HepG2 (cell line): ENCODE results near the gene RMI2. TPM values are rescaled to one million over a fixed set of nuclear protein-coding genes. Genes with fewer than 3 reads are reported as not detected.

Experiments
- ADNP ChIP-seq: sonication (generic); formaldehyde crosslinking; IDR thresholded peaks from 2 replicates; pipeline ENCODE4 v1.4.0; 2020; ENCODE audit warnings: missing genetic modification reagents
- DNMT1 ChIP-seq: sonication (generic); formaldehyde crosslinking; IDR thresholded peaks from 2 replicates; pipeline ENCODE4 v1.5.1; 2020; ENCODE audit warnings: mild to moderate bottlenecking, missing genetic modification reagents
- FOSL2 ChIP-seq: sonication (generic); formaldehyde crosslinking; IDR thresholded peaks from 2 replicates; pipeline ENCODE4 v1.4.0; 2020; ENCODE audit warnings: missing genetic modification reagents
- HDAC6 ChIP-seq: fragments of 200-600 bp; sonication (generic); IDR thresholded peaks from 2 replicates; pipeline ENCODE4 v1.7.0; 2017; ENCODE audit warnings: mild to moderate bottlenecking, antibody characterized with exemption, low read length, low read depth
- HNRNPL ChIP-seq: fragments of 200-400 bp; formaldehyde crosslinking; IDR thresholded peaks from 2 replicates; pipeline ENCODE4 v1.6.1; 2017; ENCODE audit warnings: mild to moderate bottlenecking, low read depth, low read length
- HNRNPUL1 ChIP-seq: fragments of 200-400 bp; formaldehyde crosslinking; IDR thresholded peaks from 2 replicates; pipeline ENCODE4 v1.6.1; 2017; ENCODE audit warnings: low read depth, mild to moderate bottlenecking, low read length, moderate library complexity
- JUN ChIP-seq: sonication (generic); formaldehyde crosslinking; IDR thresholded peaks from 2 replicates; pipeline ENCODE4 v1.4.0; 2020; ENCODE audit warnings: mild to moderate bottlenecking, missing genetic modification reagents
- KAT8 ChIP-seq: IDR thresholded peaks from 2 replicates; pipeline ENCODE4 v1.6.1; 2016; ENCODE audit warnings: missing genetic modification reagents, missing compliant biosample characterization
- MTA1 ChIP-seq: sonication (generic); formaldehyde crosslinking; IDR thresholded peaks from 2 replicates; pipeline ENCODE4 v1.4.0; 2020; ENCODE audit warnings: missing genetic modification reagents, mild to moderate bottlenecking, borderline replicate concordance
- MXD4 ChIP-seq: IDR thresholded peaks from 2 replicates; pipeline ENCODE4 v1.6.1; 2016; ENCODE audit warnings: mild to moderate bottlenecking, missing biosample characterization, missing genetic modification reagents
- NR2F2 ChIP-seq: IDR thresholded peaks from 2 replicates; pipeline ENCODE4 v1.6.1; 2012; ENCODE audit warnings: low read depth, inconsistent platforms, borderline replicate concordance
- SKIL ChIP-seq: sonication (generic); formaldehyde crosslinking; IDR thresholded peaks from 2 replicates; pipeline ENCODE4 v1.8.0; 2022; ENCODE audit warnings: missing genetic modification reagents, mild to moderate bottlenecking, moderate library complexity, borderline replicate concordance
- TBX3 ChIP-seq: fragments of 450-650 bp; IDR thresholded peaks from 2 replicates; pipeline ENCODE4 v1.6.1; 2017; ENCODE audit warnings: antibody characterized with exemption, mild to moderate bottlenecking, inconsistent platforms, borderline replicate concordance
- TFAP4 ChIP-seq: sonication (generic); IDR thresholded peaks from 2 replicates; pipeline ENCODE4 v1.6.1; 2016; ENCODE audit warnings: low read depth, borderline replicate concordance
- TFE3 ChIP-seq: IDR thresholded peaks from 2 replicates; pipeline ENCODE4 v1.6.1; 2016
- TGIF2 ChIP-seq: IDR thresholded peaks from 2 replicates; pipeline ENCODE4 v1.6.1; 2016; ENCODE audit warnings: control low read depth, missing compliant biosample characterization
- ZFAT ChIP-seq: sonication (generic); formaldehyde crosslinking; conservative IDR thresholded peaks from 2 replicates; pipeline ENCODE4 v1.8.1; 2023; ENCODE audit warnings: missing genetic modification reagents, inconsistent platforms
- ZFP82 ChIP-seq: sonication (generic); formaldehyde crosslinking; IDR thresholded peaks from 2 replicates; pipeline ENCODE4 v1.5.1; 2020; ENCODE audit warnings: mild to moderate bottlenecking, missing genetic modification reagents, borderline replicate concordance
- ZNF160 ChIP-seq: sonication (generic); formaldehyde crosslinking; IDR thresholded peaks from 2 replicates; pipeline ENCODE4 v1.8.0; 2022; ENCODE audit warnings: mild to moderate bottlenecking, inconsistent platforms, missing genetic modification reagents
- ZNF205 ChIP-seq: IDR thresholded peaks from 2 replicates; pipeline ENCODE4 v1.6.1; 2018; ENCODE audit warnings: missing biosample characterization, missing genetic modification reagents
- ZNF335 ChIP-seq: sonication (generic); formaldehyde crosslinking; IDR thresholded peaks from 2 replicates; pipeline ENCODE4 v1.4.0; 2020; ENCODE audit warnings: missing genetic modification reagents
- ZNF644 ChIP-seq: IDR thresholded peaks from 2 replicates; pipeline ENCODE4 v1.6.1; 2016; ENCODE audit warnings: low read depth
- ZNF670 ChIP-seq: sonication (generic); formaldehyde crosslinking; IDR thresholded peaks from 2 replicates; pipeline ENCODE4 v1.8.0; 2022; ENCODE audit warnings: mild to moderate bottlenecking, missing genetic modification reagents, borderline replicate concordance
- ZNF7 ChIP-seq: IDR thresholded peaks from 2 replicates; pipeline ENCODE4 v1.6.1; 2016; ENCODE audit warnings: missing biosample characterization, missing genetic modification reagents
- ZNF709 ChIP-seq: sonication (generic); formaldehyde crosslinking; IDR thresholded peaks from 2 replicates; pipeline ENCODE4 v1.5.0; 2020; ENCODE audit warnings: mild to moderate bottlenecking, missing genetic modification reagents
- ZNF713 ChIP-seq: sonication (generic); formaldehyde crosslinking; IDR thresholded peaks from 2 replicates; pipeline ENCODE4 v1.4.0; 2020; ENCODE audit warnings: mild to moderate bottlenecking, missing genetic modification reagents
- ZNF724P ChIP-seq: sonication (generic); formaldehyde crosslinking; IDR thresholded peaks from 2 replicates; pipeline ENCODE4 v1.8.0; 2022; ENCODE audit warnings: missing genetic modification reagents, borderline replicate concordance
- ZNF839 ChIP-seq: sonication (generic); formaldehyde crosslinking; IDR thresholded peaks from 2 replicates; pipeline ENCODE4 v1.4.0; 2020; ENCODE audit warnings: missing genetic modification reagents, mild to moderate bottlenecking, borderline replicate concordance
- polyA plus RNA-seq, 8 experiments: library from polyadenylated mRNA; depleted of rRNA in 3 of 8; stranded (reverse) in 7 of 8; unstranded in 1 of 8; fragments of >200 nt; fragmentation: Illumina TruSeq in 4 of 8; extraction: Trizol in 4 of 8; gene quantifications; 2 replicates each; pipeline versions ENCODE4 v1.2.1 to v1.2.3, GENCODE V29; 2011 to 2016; ENCODE audit warnings: low read depth in 4 of 8, missing spikeins in 1 of 8, mixed read lengths in 1 of 8; ENCODE audit not compliant: insufficient read depth in 1 of 8
- total RNA-seq, 5 experiments: library from RNA; depleted of rRNA; stranded (reverse); fragments of >200 nt; fragmentation: Illumina TruSeq; extraction: Trizol; gene quantifications; 2 replicates each; pipeline ENCODE4 v1.2.3, GENCODE V29; 2016; ENCODE audit warnings: low read depth in 1 of 5

The RMI2 gene
- total and polyA plus RNA-seq, 2 of the 13 experiments (the other 11 are each of a cell fraction or from before 2014, with no cell fraction given) = 24.5 to 55.7 TPM

- TF ChIP-seq JUN (no peak; the same call in none of the 2 replicates), ZNF160 (CRISPR knock-in tag) (0 out of 2 replicates have a peak, but pooled peaks have one; percentile 54), TFAP4 (peak; percentile 69; the same call in 1 of the 2 replicates), ZNF7 (CRISPR knock-in tag) (no peak), ZFAT (no peak), HNRNPL (peak; percentile 98), TBX3 (peak; percentile 89), ZNF839 (CRISPR knock-in tag) (no peak; the same call in 1 of the 2 replicates), HNRNPUL1 (no peak), DNMT1 (CRISPR knock-in tag) (no peak), ADNP (peak; percentile 11; the same call in 1 of the 2 replicates), HDAC6 (no peak), ZNF205 (CRISPR knock-in tag) (peak; percentile 48; the same call in 1 of the 2 replicates), ZFP82 (CRISPR knock-in tag) (no peak), TGIF2 (CRISPR knock-in tag) (peak; percentile 54; the same call in 1 of the 2 replicates), ZNF724P (CRISPR knock-in tag) (no peak), ZNF644 (CRISPR knock-in tag) (peak; percentile 31; the same call in 1 of the 2 replicates), MXD4 (CRISPR knock-in tag) (no peak), ZNF335 (peak; percentile 65), ZNF713 (CRISPR knock-in tag) (0 out of 2 replicates have a peak, but pooled peaks have one; percentile 33), MTA1 (peak; percentile 90; the same call in 1 of the 2 replicates), ZNF709 (CRISPR knock-in tag) (no peak), ZNF670 (CRISPR knock-in tag) (no peak), SKIL (CRISPR knock-in tag) (0 out of 2 replicates have a peak, but pooled peaks have one; percentile 56), NR2F2 (no peak), KAT8 (CRISPR knock-in tag) (peak; percentile 63; the same call in 1 of the 2 replicates), FOSL2 (CRISPR knock-in tag) (peak; percentile 46), TFE3 (CRISPR knock-in tag) (peak; percentile 17; the same call in 1 of the 2 replicates)
Measured at GRCh38 chr16:11308493-11309283, 36.6 kb upstream of the RMI2 start (continued).
